HG03095 (cell line): ENCODE measurements around the gene P2RY6.

Source experiments
- ATAC-seq: cut with Tn5 transposase; IDR thresholded peaks from one replicate; pipeline ENCODE4 v1.9.1; 2021; ENCODE audit warnings: moderate library complexity; ENCODE audit not compliant: unreplicated experiment

Gene P2RY6

GRCh38 chr11:73314117-73314961 lies 42.2 kb downstream of the P2RY6 start:
- no peak for ATAC-seq

GRCh38 chr11:73315293-73316020 lies 43.3 kb downstream of the P2RY6 start:
- no peak for ATAC-seq

DNA sequence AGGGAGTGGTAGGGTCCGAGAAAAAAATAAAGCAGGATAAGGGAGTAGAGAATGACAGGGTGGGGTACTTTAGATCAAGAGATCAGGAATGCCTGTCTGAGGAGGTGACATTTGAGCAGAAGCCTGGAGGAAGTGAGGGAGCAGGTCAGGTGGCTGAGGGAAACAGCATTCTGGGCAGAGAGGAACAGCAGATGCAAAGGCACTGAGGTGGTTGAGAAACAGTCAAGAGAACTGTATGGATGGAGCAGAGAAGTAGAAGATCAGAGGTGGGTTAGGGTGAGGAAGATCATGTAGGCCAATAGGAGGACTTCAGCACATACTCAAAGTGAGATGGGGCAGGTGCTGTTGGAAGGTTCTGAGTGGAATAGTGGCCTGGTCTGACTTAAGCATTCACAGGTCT lies 44.3 kb downstream of the P2RY6 start:
- no peak for ATAC-seq

DNA sequence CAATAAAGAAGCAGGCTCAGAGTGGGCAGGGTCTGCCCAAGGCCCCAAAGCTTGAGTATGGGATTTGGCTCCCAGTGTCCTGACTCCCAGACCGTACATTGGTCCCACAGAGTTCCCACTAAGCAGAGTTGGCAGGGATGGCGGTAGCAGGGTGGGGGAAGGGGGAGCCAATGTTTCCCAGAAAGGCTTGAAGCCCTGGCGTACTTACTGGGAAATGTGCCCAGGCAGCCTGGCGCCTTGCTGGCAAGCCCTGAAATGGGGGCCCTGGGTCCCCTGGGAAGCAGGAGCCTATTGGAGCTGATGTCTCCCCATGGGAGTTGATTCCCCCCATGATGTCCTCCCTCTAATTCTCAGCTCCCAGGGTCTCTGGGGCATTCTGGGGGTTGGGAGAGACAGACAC lies 45.2 kb downstream of the P2RY6 start:
- ATAC-seq, result no peak

- no peak for ATAC-seq
Observed at GRCh38 chr11:73317803-73318202, 45.7 kb downstream of the P2RY6 start.

GRCh38 chr11:73318501-73319011 lies 46.4 kb downstream of the P2RY6 start:
- no peak for ATAC-seq

DNA sequence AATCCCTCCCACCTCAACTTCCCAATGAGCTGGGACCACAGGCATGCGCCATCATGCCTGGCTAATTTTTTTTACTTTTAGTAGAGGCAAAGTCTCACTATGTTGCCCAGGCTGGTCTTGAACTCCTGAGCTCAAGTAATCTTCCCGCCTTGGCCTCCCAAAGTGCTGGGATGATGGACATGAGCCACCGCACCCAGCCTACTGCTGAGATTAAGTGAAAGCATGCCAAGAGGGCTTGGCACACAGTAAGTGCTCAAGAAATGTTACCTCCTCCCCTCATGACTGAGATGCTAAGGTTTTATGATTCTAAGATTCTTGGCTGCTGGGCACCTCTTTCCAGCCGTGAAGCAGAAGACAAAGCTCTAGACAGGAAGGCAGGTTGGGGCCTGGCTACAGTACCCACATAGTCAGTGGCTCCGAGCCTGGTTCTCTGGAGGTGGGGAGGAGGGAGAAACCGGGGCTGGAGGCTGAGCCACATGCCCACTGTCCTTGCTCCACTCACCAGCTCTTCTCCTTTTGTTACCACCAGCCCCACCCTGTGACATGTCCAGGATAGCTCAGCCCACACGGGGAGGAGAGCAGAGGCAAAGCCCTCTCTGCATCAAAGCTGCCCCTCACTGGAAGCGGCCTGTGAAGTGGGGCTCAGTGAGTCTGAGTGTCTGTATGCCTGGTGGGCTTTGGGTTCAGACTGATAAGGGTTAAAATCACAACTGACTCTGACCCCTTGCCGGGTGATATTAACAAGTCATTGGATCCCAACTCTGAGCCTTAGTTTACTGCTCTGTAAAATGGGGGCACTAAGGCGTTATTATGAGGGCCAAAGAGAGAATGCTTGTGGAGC lies 48.8 kb downstream of the P2RY6 start:
- ATAC-seq, result no peak

DNA sequence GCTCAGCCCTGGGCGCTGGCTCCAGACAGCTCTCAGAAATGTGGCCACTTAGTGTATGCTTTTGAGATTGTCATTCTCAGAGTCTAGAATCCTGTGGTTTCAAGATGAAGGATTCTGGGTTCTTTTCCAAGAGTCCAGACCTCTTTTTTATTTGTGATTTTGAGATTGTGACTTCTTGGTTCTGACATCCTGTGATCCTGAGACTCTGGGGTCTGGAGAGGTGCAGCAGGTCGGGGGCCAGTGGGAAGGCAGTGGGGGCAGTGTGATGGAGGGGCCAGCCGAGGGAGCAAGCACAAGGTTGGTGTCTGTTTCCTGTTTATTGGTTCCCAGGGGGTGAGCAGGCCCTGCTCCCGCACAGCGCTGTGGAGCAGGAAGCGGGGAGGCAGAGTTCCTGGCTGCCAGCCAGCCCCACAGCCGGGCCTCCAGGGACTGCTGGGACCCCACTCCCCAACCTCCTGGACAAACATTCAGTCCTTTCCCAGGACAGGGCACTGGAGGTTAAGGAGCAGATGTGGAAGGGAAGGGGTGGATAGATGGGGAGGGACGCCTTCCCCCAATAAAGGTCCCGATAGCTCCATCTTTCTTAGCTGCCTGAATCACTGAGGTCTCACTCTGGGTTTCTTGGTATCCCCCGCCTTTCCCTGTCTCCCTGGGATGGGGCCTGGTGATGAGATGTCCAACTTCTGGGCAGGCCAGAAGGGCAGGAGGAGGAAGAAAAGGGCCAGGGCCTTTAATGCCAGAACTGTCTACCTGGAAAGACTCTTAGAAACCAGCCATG lies 49.7 kb downstream of the P2RY6 start:
- no peak for ATAC-seq

- no peak for ATAC-seq
Observed at GRCh38 chr11:73322382-73323306, 50.5 kb downstream of the P2RY6 start.

- ATAC-seq, result no peak
Observed at GRCh38 chr11:73323464-73323863, 51.3 kb downstream of the P2RY6 start.

- no peak for ATAC-seq
Observed at GRCh38 chr11:73324116-73324515, 52.0 kb downstream of the P2RY6 start.

- no peak for ATAC-seq
Observed at GRCh38 chr11:73324665-73325035, 52.5 kb downstream of the P2RY6 start.

DNA sequence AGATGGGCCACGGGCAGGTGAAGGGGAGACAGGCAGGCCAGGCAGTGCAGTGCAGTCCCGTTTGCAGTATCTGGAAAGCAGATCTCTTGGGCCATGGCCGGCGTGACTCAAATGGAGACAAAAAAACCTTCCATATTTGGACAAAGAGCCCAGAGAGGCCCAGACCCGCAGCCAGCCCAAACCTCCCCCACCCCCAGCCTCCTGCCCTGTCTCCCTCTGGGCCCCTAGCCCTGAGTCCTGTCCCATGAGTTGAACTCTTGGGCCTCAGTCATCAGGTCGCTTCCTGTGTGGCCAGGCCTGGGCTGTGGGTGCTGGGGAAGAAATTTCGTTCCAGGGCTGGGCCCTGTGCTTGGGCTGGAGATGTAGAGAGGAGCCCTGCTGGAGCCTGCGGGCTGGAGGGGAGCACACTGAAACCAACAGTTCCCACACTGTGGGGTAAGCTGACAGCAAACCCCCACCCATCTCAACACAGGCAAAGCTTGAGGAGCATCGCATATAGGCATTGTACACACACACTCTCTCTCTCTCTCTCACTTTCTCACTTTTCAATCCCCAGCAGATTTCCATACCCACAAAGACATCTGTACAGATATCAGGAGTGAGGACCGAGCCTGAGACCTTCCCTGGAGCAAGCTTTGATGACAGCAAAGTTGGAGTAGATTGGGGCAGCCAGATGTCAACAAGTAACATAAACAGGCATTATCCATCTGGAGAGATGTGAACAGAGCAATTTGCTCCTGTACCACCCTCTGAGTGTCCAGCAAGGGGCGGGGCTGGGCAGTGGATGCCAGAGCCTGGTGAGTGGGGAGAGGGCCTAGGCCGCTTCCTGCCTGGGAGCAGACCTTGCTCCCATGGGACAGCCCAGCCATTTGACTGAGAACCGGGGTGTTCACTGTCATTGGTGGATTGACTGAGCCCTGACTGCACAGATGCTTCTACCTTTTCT lies 53.2 kb downstream of the P2RY6 start:
- peak; percentile 66 for ATAC-seq

- no peak for ATAC-seq
Observed at GRCh38 chr11:73326929-73327811, 55.0 kb downstream of the P2RY6 start.

DNA sequence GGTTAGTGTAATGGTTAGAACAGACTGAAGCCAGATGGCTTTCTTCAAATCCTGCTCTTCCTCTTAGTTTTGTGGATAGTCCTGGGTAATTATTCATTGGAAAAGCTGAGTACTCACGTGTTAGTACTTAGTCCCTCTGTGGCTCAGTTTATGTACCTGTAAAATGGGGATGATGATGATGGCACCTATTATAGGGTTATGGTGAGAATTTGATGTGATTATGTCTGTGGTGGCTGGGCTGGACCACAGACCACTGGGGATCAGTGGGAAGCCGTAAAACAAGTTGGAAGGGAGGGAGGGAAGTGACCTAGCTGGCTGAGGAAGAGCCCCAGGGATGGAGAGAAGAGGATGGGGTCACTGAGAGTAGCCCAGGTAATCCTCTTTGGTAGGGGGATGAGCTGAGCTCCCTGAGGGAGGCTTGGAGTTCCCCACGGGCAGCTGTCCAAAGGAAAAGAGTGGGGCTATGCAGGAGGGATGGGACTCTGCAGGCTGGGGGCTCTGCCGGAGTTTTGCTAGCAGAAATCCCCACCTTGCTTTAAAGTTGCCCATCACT lies 55.8 kb downstream of the P2RY6 start:
- no peak for ATAC-seq

GRCh38 chr11:73330569-73331093 lies 58.5 kb downstream of the P2RY6 start:
- no peak for ATAC-seq
